ENCODE results near the gene SLC3A2. TPM values are rescaled to one million over a fixed set of nuclear protein-coding genes. Genes with fewer than 3 reads are reported as not detected.

SLC3A2 gene
- total and polyA plus RNA-seq, 2 of the 13 experiments (the other 11 are each of a cell fraction or from before 2014, with no cell fraction given): 213 to 226 TPM

- TF ChIP-seq TBP (CRISPR knock-in tag; IDR thresholded peaks at IDR 0.05) (no peak), KDM6A (CRISPR knock-in tag; IDR thresholded peaks at IDR 0.05; ENCODE audit: low read depth) (no peak), FOSL2 (CRISPR knock-in tag; IDR thresholded peaks at IDR 0.05) (peak; percentile 75), GTF2F1 (IDR thresholded peaks at IDR 0.05; ENCODE audit: low read length) (no peak), HMGXB3 (CRISPR knock-in tag; IDR thresholded peaks at IDR 0.05; ENCODE audit: borderline replicate concordance) (peak; percentile 84; the same call in 1 of the 2 replicates), TEAD2 (CRISPR knock-in tag; IDR thresholded peaks at IDR 0.05) (no peak), XBP1 (CRISPR knock-in tag; IDR thresholded peaks at IDR 0.05) (no peak), SNAPC5 (CRISPR knock-in tag; IDR thresholded peaks at IDR 0.05; ENCODE audit: borderline replicate concordance) (peak; percentile 70; the same call in 1 of the 2 replicates), CC2D1A (CRISPR knock-in tag; IDR thresholded peaks at IDR 0.05) (no peak), CAMTA2 (CRISPR knock-in tag; IDR thresholded peaks at IDR 0.05; ENCODE audit: borderline replicate concordance) (no peak), ZNF75D (CRISPR knock-in tag; IDR thresholded peaks at IDR 0.05; ENCODE audit: borderline replicate concordance) (no peak), ZSCAN5A (CRISPR knock-in tag; IDR thresholded peaks at IDR 0.05; ENCODE audit: borderline replicate concordance) (no peak; the same call in 1 of the 2 replicates), SMARCC2 (IDR thresholded peaks at IDR 0.05) (no peak), TCF7 (IDR thresholded peaks at IDR 0.05; ENCODE audit: low read depth) (peak; percentile 18; the same call in 1 of the 2 replicates), FOXK2 (IDR thresholded peaks at IDR 0.05) (peak; percentile 96), E2F2 (CRISPR knock-in tag; IDR thresholded peaks at IDR 0.05; ENCODE audit: borderline replicate concordance) (no peak), SAP130 (CRISPR knock-in tag; IDR thresholded peaks at IDR 0.05; ENCODE audit: low read depth) (peak; percentile 100), ZBTB38 (CRISPR knock-in tag; IDR thresholded peaks at IDR 0.05) (peak; percentile 91), PCBP2 (optimal IDR thresholded peaks at IDR 0.05; ENCODE audit: low read depth, low read length, poor library complexity, severe bottlenecking) (no peak), ZNF780A (CRISPR knock-in tag; IDR thresholded peaks at IDR 0.05) (no peak; the same call in 1 of the 2 replicates), MLX (CRISPR knock-in tag; IDR thresholded peaks at IDR 0.05) (peak; percentile 63; the same call in 1 of the 2 replicates), SP2 (CRISPR knock-in tag; IDR thresholded peaks at IDR 0.05) (peak; percentile 73), ZNF207 (IDR thresholded peaks at IDR 0.05; ENCODE audit: borderline replicate concordance) (no peak)
Observed at GRCh38 chr11:62839050-62839945, 41.4 kb upstream of the SLC3A2 start, which contains the start of gene WDR74 (continued).
